T-cell (primary cell): ENCODE results near the gene TPST1. TPM values are rescaled to one million over a fixed set of nuclear protein-coding genes. Genes with fewer than 3 reads are reported as not detected.

ENCODE experiments used
- total RNA-seq, 35 experiments: library from RNA in 6 of 35; stranded (reverse) in 6 of 35; fragments of 120-200 nt in 1 of 35; gene quantifications; one replicate each; pipeline versions ENCODE4 v1.2.1 to v1.2.4 and lab custom pipeline; 2013 to 2026

Gene TPST1
- total RNA-seq, 5 donors from 2014 or later (not counting 1 experiment from before 2014, with no cell fraction given) = 2.1 to 6.3 (median 2.6) TPM

Other genes with a start within 250 kb of the TPST1 start
- gene GUSB, start 223.1 kb upstream of the TPST1 start, total RNA-seq = 10 to 100 TPM; 35.3 to 56.7 (median 52.3) TPM
- 10 to 100 TPM; 10.3 to 23.0 (median 18.5) TPM for gene ASL, start 129.5 kb upstream of the TPST1 start, total RNA-seq
- 10 to 100 TPM; 29.9 to 33.7 (median 31.6) TPM for gene CRCP, start 90.5 kb upstream of the TPST1 start, total RNA-seq